SK-N-SH treated with all-trans-retinoic acid at 6 μM for 48 hours (cell line): ENCODE data around the gene AGBL1.

Experiments used
- ATAC-seq: fragments of 200-7000 bp; cut with Tn5 transposase; 3 replicates; pipeline ENCODE4 v1.9.1; 2020; ENCODE audit warnings: mild to moderate bottlenecking, moderate library complexity
- BACH2 ChIP-seq: fragments of 250-450 bp; sonication (Bioruptor Pico); IDR thresholded peaks from 2 replicates; pipeline ENCODE4 v1.9.0; 2021; ENCODE audit warnings: mild to moderate bottlenecking, borderline replicate concordance
- CREB5 ChIP-seq: fragments of 250-450 bp; sonication (Bioruptor Pico); IDR thresholded peaks from 2 replicates; pipeline ENCODE4 v1.5.1; 2020; ENCODE audit warnings: low read depth, mild to moderate bottlenecking, moderate library complexity
- CSRNP3 ChIP-seq: fragments of 250-450 bp; sonication (Bioruptor Pico); IDR thresholded peaks from 2 replicates; pipeline ENCODE4 v1.5.1; 2021; ENCODE audit warnings: mild to moderate bottlenecking, moderate library complexity
- ESRRG ChIP-seq: fragments of 250-450 bp; sonication (Bioruptor Pico); IDR thresholded peaks from 2 replicates; pipeline ENCODE4 v1.6.1; 2021; ENCODE audit warnings: mild to moderate bottlenecking
- GLIS3 ChIP-seq: fragments of 250-450 bp; sonication (Bioruptor Pico); IDR thresholded peaks from 2 replicates; pipeline ENCODE4 v1.5.0; 2020; ENCODE audit warnings: mild to moderate bottlenecking, moderate library complexity
- OSR1 ChIP-seq: fragments of 250-450 bp; sonication (Bioruptor Pico); IDR thresholded peaks from 2 replicates; pipeline ENCODE4 v1.8.0; 2022; ENCODE audit warnings: moderate library complexity, mild to moderate bottlenecking, inconsistent platforms
- POU6F1 ChIP-seq: fragments of 250-450 bp; sonication (Bioruptor Pico); IDR thresholded peaks from 2 replicates; pipeline ENCODE4 v1.8.0; 2021; ENCODE audit warnings: low read depth, mild to moderate bottlenecking, moderate library complexity, borderline replicate concordance
- RARB ChIP-seq: fragments of 250-450 bp; sonication (Bioruptor Pico); IDR thresholded peaks from 2 replicates; pipeline ENCODE4 v1.8.0; 2021; ENCODE audit warnings: mild to moderate bottlenecking, moderate library complexity
- SNAI2 ChIP-seq: fragments of 250-450 bp; sonication (Bioruptor Pico); IDR thresholded peaks from 2 replicates; pipeline ENCODE4 v1.5.0; 2020; ENCODE audit warnings: mild to moderate bottlenecking, moderate library complexity
- TCF4 ChIP-seq: fragments of 250-450 bp; sonication (Bioruptor Pico); IDR thresholded peaks from 2 replicates; pipeline ENCODE4 v1.8.0; 2021; ENCODE audit warnings: mild to moderate bottlenecking, moderate library complexity, borderline replicate concordance
- TOX ChIP-seq: fragments of 250-450 bp; sonication (Bioruptor Pico); IDR thresholded peaks from 2 replicates; pipeline ENCODE4 v1.8.0; 2021; ENCODE audit warnings: mild to moderate bottlenecking, moderate library complexity, borderline replicate concordance
- TSHZ2 ChIP-seq: fragments of 250-450 bp; sonication (Bioruptor Pico); IDR thresholded peaks from 2 replicates; pipeline ENCODE4 v1.5.0; 2020; ENCODE audit warnings: mild to moderate bottlenecking, moderate library complexity
- ZC3H10 ChIP-seq: fragments of 250-450 bp; sonication (Bioruptor Pico); IDR thresholded peaks from 2 replicates; pipeline ENCODE4 v1.5.1; 2021; ENCODE audit warnings: mild to moderate bottlenecking, moderate library complexity
- ZNF70 ChIP-seq: fragments of 450-650 bp; formaldehyde crosslinking; IDR thresholded peaks from 2 replicates; pipeline ENCODE4 v1.5.0; 2020; ENCODE audit warnings: mild to moderate bottlenecking, moderate library complexity

The AGBL1 gene

GRCh38 chr15:86942285-86942684 lies 862.6 kb downstream of the AGBL1 start:
- TF ChIP-seq SNAI2 (CRISPR knock-in tag) (no peak), POU6F1 (CRISPR knock-in tag) (no peak), CREB5 (CRISPR knock-in tag) (no peak), RARB (CRISPR knock-in tag) (no peak), ZNF70 (CRISPR knock-in tag) (no peak), TSHZ2 (no peak), CSRNP3 (CRISPR knock-in tag) (no peak), ESRRG (CRISPR knock-in tag) (no peak), ZC3H10 (CRISPR knock-in tag) (no peak), TCF4 (CRISPR knock-in tag) (no peak), TOX (no peak)
- TF ChIP-seq, all 23 proteins: peak for 0
- no peak for ATAC-seq

GRCh38 chr15:86948719-86949118 lies 869.0 kb downstream of the AGBL1 start:
- no peak for ATAC-seq
- no peak for TF ChIP-seq CSRNP3 (CRISPR knock-in tag)

GRCh38 chr15:86959254-86959653 lies 879.6 kb downstream of the AGBL1 start:
- no peak for TF ChIP-seq BACH2 (CRISPR knock-in tag)
- TF ChIP-seq SNAI2 (CRISPR knock-in tag): no peak
- no peak for TF ChIP-seq TSHZ2
- no peak for TF ChIP-seq OSR1 (CRISPR knock-in tag)
- TF ChIP-seq CREB5 (CRISPR knock-in tag): no peak
- no peak for TF ChIP-seq TCF4 (CRISPR knock-in tag)
- no peak for TF ChIP-seq GLIS3 (CRISPR knock-in tag)
- TF ChIP-seq POU6F1 (CRISPR knock-in tag): no peak
- ATAC-seq: no peak
